ENCODE data around the gene NCEH1.
A peak's percentile ranks its signal among the peaks of the same experiment; 100 is the strongest.

NCEH1 gene

GRCh38 chr3:172586436-172586835 is 124.4 kb downstream of the NCEH1 start:
- Histone ChIP-seq H2BK5ac (ENCODE audit: low read depth, low read length, poor library complexity) (no peak overlapping the region), H2AK5ac (ENCODE audit: low read length) (no peak overlapping the region), H3K4me1 (ENCODE audit: control insufficient read depth in 1 of 2, insufficient read depth in 2 of 2, low read length in 2 of 2) (peaks cover 0 to 3% of the 10 kb centered on the region in 2 experiments), H3K18ac (ENCODE audit: low read length) (no peak overlapping the region), H3K9me3 (ENCODE audit: insufficient read depth, low read depth, low read length) (no peaks in the 10 kb centered on the region), H4K8ac (ENCODE audit: low read depth, low read length) (no peak overlapping the region), H3K27me3 (ENCODE audit: insufficient read depth, low read length) (no peaks in the 10 kb centered on the region), H3K79me2 (ENCODE audit: control insufficient read depth, insufficient read depth, low read length, poor library complexity) (no peaks in the 10 kb centered on the region), H3K36me3 (ENCODE audit: control insufficient read depth in 1 of 2, insufficient read depth in 2 of 2, low read length in 2 of 2) (no peaks in the 10 kb centered on the region), H3K23ac (ENCODE audit: low read length) (no peak overlapping the region), H3K4me2 (ENCODE audit: low read length) (no peak overlapping the region), H3K9ac (ENCODE audit: low read length) (no peak overlapping the region), H3K4me3 (ENCODE audit: low read depth, low read length) (no peak overlapping the region), H4K91ac (ENCODE audit: low read depth, low read length) (no peak overlapping the region), H2AFZ (ENCODE audit: insufficient read depth, low read length, poor library complexity) (no peak overlapping the region), H4K12ac (ENCODE audit: low read depth, low read length) (no peak overlapping the region), H3K27ac (ENCODE audit: low read depth, low read length) (no peak overlapping the region), H3K14ac (ENCODE audit: low read length) (no peak overlapping the region), H2BK120ac (ENCODE audit: insufficient read depth, low read length, poor library complexity) (no peak overlapping the region), H3K79me1 (ENCODE audit: low read length) (no peaks in the 10 kb centered on the region), H3K4ac (ENCODE audit: low read depth, low read length) (no peak overlapping the region), H2BK12ac (ENCODE audit: low read length) (no peak overlapping the region)
- peak in 1 of 2 donors; percentile 68 for DNase-seq

GRCh38 chr3:172585954-172586353 is 124.9 kb downstream of the NCEH1 start:
- WGBS (ENCODE audit: extremely low coverage, insufficient coverage, insufficient read length), result no CpG with 5 or more reads among the region's 4 CpGs

GRCh38 chr3:172582712-172583111 is 128.2 kb downstream of the NCEH1 start:
- DNase-seq, result no peak
- no peak overlapping the region for H3K4me2 ChIP-seq (ENCODE audit: low read length)
- no peaks in the 10 kb centered on the region for H3K27me3 ChIP-seq (ENCODE audit: insufficient read depth, low read length)
- no peak overlapping the region for H3K14ac ChIP-seq (ENCODE audit: low read length)
- no peaks in the 10 kb centered on the region for H3K9me3 ChIP-seq (ENCODE audit: insufficient read depth, low read depth, low read length)
- H2AFZ ChIP-seq (ENCODE audit: insufficient read depth, low read length, poor library complexity), result no peak overlapping the region
- no peaks in the 10 kb centered on the region for H3K79me2 ChIP-seq (ENCODE audit: control insufficient read depth, insufficient read depth, low read length, poor library complexity)
- H3K27ac ChIP-seq (ENCODE audit: low read depth, low read length), result no peak overlapping the region
- H2BK5ac ChIP-seq (ENCODE audit: low read depth, low read length, poor library complexity), result no peak overlapping the region
- no CpG with 5 or more reads among the region's 1 CpG for WGBS (ENCODE audit: extremely low coverage, insufficient coverage, insufficient read length)
- no peak overlapping the region for H4K8ac ChIP-seq (ENCODE audit: low read depth, low read length)
- no peak overlapping the region for H2AK5ac ChIP-seq (ENCODE audit: low read length)
- no peak overlapping the region for H3K9ac ChIP-seq (ENCODE audit: low read length)
- no peak overlapping the region for H3K4me3 ChIP-seq (ENCODE audit: low read depth, low read length)
- no peak overlapping the region for H4K91ac ChIP-seq (ENCODE audit: low read depth, low read length)
- no peak overlapping the region for H2BK12ac ChIP-seq (ENCODE audit: low read length)
- no peak overlapping the region for H3K18ac ChIP-seq (ENCODE audit: low read length)
- H2BK120ac ChIP-seq (ENCODE audit: insufficient read depth, low read length, poor library complexity), result no peak overlapping the region
- H3K79me1 ChIP-seq (ENCODE audit: low read length), result no peaks in the 10 kb centered on the region
- H3K36me3 ChIP-seq (ENCODE audit: control insufficient read depth in 1 of 2, insufficient read depth in 2 of 2, low read length in 2 of 2), result no peaks in the 10 kb centered on the region
- no peak overlapping the region for H3K23ac ChIP-seq (ENCODE audit: low read length)
- H4K12ac ChIP-seq (ENCODE audit: low read depth, low read length), result no peak overlapping the region
- peaks cover 0 to 3% of the 10 kb centered on the region in 2 experiments for H3K4me1 ChIP-seq (ENCODE audit: control insufficient read depth in 1 of 2, insufficient read depth in 2 of 2, low read length in 2 of 2)
- H3K4ac ChIP-seq (ENCODE audit: low read depth, low read length), result no peak overlapping the region

More at GRCh38 chr3:172585954-172586353, 124.9 kb downstream of the NCEH1 start:
- Histone ChIP-seq H2BK120ac (ENCODE audit: insufficient read depth, low read length, poor library complexity) (no peak overlapping the region), H3K4me3 (ENCODE audit: low read depth, low read length) (no peak overlapping the region), H4K12ac (ENCODE audit: low read depth, low read length) (no peak overlapping the region), H3K4me2 (ENCODE audit: low read length) (no peak overlapping the region), H3K4ac (ENCODE audit: low read depth, low read length) (no peak overlapping the region), H3K36me3 (ENCODE audit: control insufficient read depth in 1 of 2, insufficient read depth in 2 of 2, low read length in 2 of 2) (no peaks in the 10 kb centered on the region), H3K14ac (ENCODE audit: low read length) (no peak overlapping the region), H4K8ac (ENCODE audit: low read depth, low read length) (no peak overlapping the region), H3K27me3 (ENCODE audit: insufficient read depth, low read length) (no peaks in the 10 kb centered on the region), H2BK12ac (ENCODE audit: low read length) (no peak overlapping the region), H3K9ac (ENCODE audit: low read length) (no peak overlapping the region), H3K18ac (ENCODE audit: low read length) (no peak overlapping the region), H3K4me1 (ENCODE audit: control insufficient read depth in 1 of 2, insufficient read depth in 2 of 2, low read length in 2 of 2) (peaks cover 0 to 3% of the 10 kb centered on the region in 2 experiments), H2AK5ac (ENCODE audit: low read length) (no peak overlapping the region), H3K9me3 (ENCODE audit: insufficient read depth, low read depth, low read length) (no peaks in the 10 kb centered on the region), H3K23ac (ENCODE audit: low read length) (no peak overlapping the region), H4K91ac (ENCODE audit: low read depth, low read length) (no peak overlapping the region), H3K79me1 (ENCODE audit: low read length) (no peaks in the 10 kb centered on the region), H2AFZ (ENCODE audit: insufficient read depth, low read length, poor library complexity) (no peak overlapping the region), H3K27ac (ENCODE audit: low read depth, low read length) (no peak overlapping the region), H3K79me2 (ENCODE audit: control insufficient read depth, insufficient read depth, low read length, poor library complexity) (no peaks in the 10 kb centered on the region), H2BK5ac (ENCODE audit: low read depth, low read length, poor library complexity) (no peak overlapping the region)
- peak in 1 of 2 donors; percentile 77 for DNase-seq

- no peak overlapping the region for H2BK12ac ChIP-seq (ENCODE audit: low read length)
- H3K9me3 ChIP-seq (ENCODE audit: insufficient read depth, low read depth, low read length), result no peaks in the 10 kb centered on the region
- no peaks in the 10 kb centered on the region for H3K36me3 ChIP-seq (ENCODE audit: control insufficient read depth in 1 of 2, insufficient read depth in 2 of 2, low read length in 2 of 2)
- H3K79me1 ChIP-seq (ENCODE audit: low read length), result no peaks in the 10 kb centered on the region
- no peak overlapping the region for H3K9ac ChIP-seq (ENCODE audit: low read length)
- peaks cover 0 to 3% of the 10 kb centered on the region in 2 experiments for H3K4me1 ChIP-seq (ENCODE audit: control insufficient read depth in 1 of 2, insufficient read depth in 2 of 2, low read length in 2 of 2)
- H3K27me3 ChIP-seq (ENCODE audit: insufficient read depth, low read length), result no peaks in the 10 kb centered on the region
- no peak overlapping the region for H3K23ac ChIP-seq (ENCODE audit: low read length)
- H3K14ac ChIP-seq (ENCODE audit: low read length), result no peak overlapping the region
- H4K8ac ChIP-seq (ENCODE audit: low read depth, low read length), result no peak overlapping the region
- H4K91ac ChIP-seq (ENCODE audit: low read depth, low read length), result no peak overlapping the region
- no peak overlapping the region for H2AK5ac ChIP-seq (ENCODE audit: low read length)
- no peak overlapping the region for H2BK120ac ChIP-seq (ENCODE audit: insufficient read depth, low read length, poor library complexity)
- no peak overlapping the region for H3K18ac ChIP-seq (ENCODE audit: low read length)
- H3K4me3 ChIP-seq (ENCODE audit: low read depth, low read length), result no peak overlapping the region
- DNase-seq, result no peak
- H3K79me2 ChIP-seq (ENCODE audit: control insufficient read depth, insufficient read depth, low read length, poor library complexity), result no peaks in the 10 kb centered on the region
- H4K12ac ChIP-seq (ENCODE audit: low read depth, low read length), result no peak overlapping the region
- no peak overlapping the region for H3K4ac ChIP-seq (ENCODE audit: low read depth, low read length)
- no peak overlapping the region for H2AFZ ChIP-seq (ENCODE audit: insufficient read depth, low read length, poor library complexity)
- H2BK5ac ChIP-seq (ENCODE audit: low read depth, low read length, poor library complexity), result no peak overlapping the region
- H3K27ac ChIP-seq (ENCODE audit: low read depth, low read length), result no peak overlapping the region
- H3K4me2 ChIP-seq (ENCODE audit: low read length), result no peak overlapping the region
Measured at GRCh38 chr3:172581757-172582166, 129.1 kb downstream of the NCEH1 start.
